MCF 10A (cell line): ENCODE results near the gene NRARP. TPM values are rescaled to one million over a fixed set of nuclear protein-coding genes. Genes with fewer than 3 reads are reported as not detected.
"Not testable (repeated sequence)": the region's sequence is repeated elsewhere in the genome, so short reads cannot be mapped to it uniquely, and the experiment has no call there.

Experiments used
- BruUV-seq: library from RNA; stranded (reverse); fragments of 400-500 nt; replicated peaks from 2 replicates; lab custom pipeline; 2021; lab: Mats Ljungman, UMichigan
- CTCF ChIA-PET: fragments of 300-600 bp; sonication (Branson Sonifier 250); formaldehyde crosslinking; extraction: SDS; loops from one replicate; lab custom pipeline; 2021; ENCODE audit warnings: antibody characterized with exemption, inconsistent platforms; lab: Yijun Ruan, JAX
- POLR2A ChIA-PET: fragments of 300-600, 350-650 bp; sonication (Branson Sonifier 250); formaldehyde crosslinking; extraction: SDS; loops from one replicate; lab custom pipeline; 2020; ENCODE audit warnings: antibody characterized with exemption, inconsistent platforms; lab: Yijun Ruan, JAX
- DNase-seq: peaks from one replicate; pipeline ENCODE4 v3.0.0-alpha.2; 2018; ENCODE audit not compliant: unreplicated experiment
- H3K27ac Mint-ChIP-seq: one replicate; pipeline ENCODE4 v1.8.0; 2022; ENCODE audit warnings: mild to moderate bottlenecking, low read depth, mixed read lengths; ENCODE audit not compliant: unreplicated experiment
- H3K27me3 Mint-ChIP-seq: one replicate; pipeline ENCODE4 v1.8.0; 2022; ENCODE audit warnings: mixed read lengths; ENCODE audit not compliant: insufficient read depth, unreplicated experiment
- H3K36me3 Mint-ChIP-seq: one replicate; pipeline ENCODE4 v1.8.0; 2022; ENCODE audit warnings: mild to moderate bottlenecking, moderate library complexity, mixed read lengths; ENCODE audit not compliant: insufficient read depth, unreplicated experiment
- H3K4me1 Mint-ChIP-seq: one replicate; pipeline ENCODE4 v1.8.0; 2022; ENCODE audit warnings: mixed read lengths; ENCODE audit not compliant: insufficient read depth, unreplicated experiment
- H3K4me3 Mint-ChIP-seq: one replicate; pipeline ENCODE4 v1.8.0; 2022; ENCODE audit warnings: mild to moderate bottlenecking, moderate library complexity, mixed read lengths; ENCODE audit not compliant: unreplicated experiment
- H3K9me3 Mint-ChIP-seq: one replicate; pipeline ENCODE4 v1.8.0; 2022; ENCODE audit warnings: mixed read lengths; ENCODE audit not compliant: unreplicated experiment
- intact Hi-C: fragments of 100-400 bp; cut with micrococcal nuclease; formaldehyde crosslinking; loops from 2 replicates; pipeline ENCODE4 v1.14.1; 2022
- total RNA-seq: library from RNA; stranded (reverse); gene quantifications from 2 replicates; pipeline ENCODE4 v1.2.3, GENCODE V29; 2022
- TF ChIP-seq, protein P1 (sequence below): fragments of 200-600 bp; IDR thresholded peaks from one replicate; pipeline ENCODE4 v1.8.0; 2022; ENCODE audit warnings: antibody characterized with exemption, mild to moderate bottlenecking; ENCODE audit not compliant: unreplicated experiment

NRARP gene
- total RNA-seq, 1 experiment from 2014 or later, result 1.4 TPM

DNA sequence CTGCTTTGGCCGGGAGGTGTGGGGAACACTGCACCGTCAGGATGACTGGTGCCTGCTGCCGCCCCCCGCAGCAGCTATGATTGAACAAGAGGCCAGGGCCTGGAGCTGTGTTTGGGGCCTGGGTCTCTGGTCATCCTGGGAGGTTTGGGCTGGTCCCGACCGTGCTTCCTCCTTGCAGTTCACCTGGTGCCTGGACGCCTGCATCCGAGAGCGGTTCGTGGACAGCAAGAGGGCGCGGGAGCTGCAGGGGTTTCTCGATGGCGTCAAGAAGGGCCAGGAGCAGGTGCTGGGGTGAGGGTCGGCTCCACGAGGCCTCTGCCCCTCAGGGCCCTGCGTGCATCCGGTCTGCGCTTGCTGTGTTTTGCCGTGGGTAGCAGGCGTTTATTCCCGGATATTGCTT is 38.0 kb downstream of the NRARP start:
- BruUV-seq, result no TSS peak
- Mint-ChIP-seq H3K36me3 (peaks cover 43% of the 10 kb centered on the region), H3K27ac (no peak overlapping the region), H3K4me1 (peaks cover 12% of the 10 kb centered on the region), H3K4me3 (no peak overlapping the region), H3K27me3 (no peaks in the 10 kb centered on the region), H3K9me3 (no peaks in the 10 kb centered on the region)
- ChIA-PET CTCF (interaction anchor here (0.7 kb wide), 1 partner anchor 23 kb away, joined by 3 read pairs; the partner anchor contains the start of gene TUBB4B), POLR2A (interaction anchor here (1.9 kb wide), 1 partner anchor 10 kb away, joined by 4 read pairs; no protein-coding TSS in a partner anchor)
- TF ChIP-seq, protein P1, sequence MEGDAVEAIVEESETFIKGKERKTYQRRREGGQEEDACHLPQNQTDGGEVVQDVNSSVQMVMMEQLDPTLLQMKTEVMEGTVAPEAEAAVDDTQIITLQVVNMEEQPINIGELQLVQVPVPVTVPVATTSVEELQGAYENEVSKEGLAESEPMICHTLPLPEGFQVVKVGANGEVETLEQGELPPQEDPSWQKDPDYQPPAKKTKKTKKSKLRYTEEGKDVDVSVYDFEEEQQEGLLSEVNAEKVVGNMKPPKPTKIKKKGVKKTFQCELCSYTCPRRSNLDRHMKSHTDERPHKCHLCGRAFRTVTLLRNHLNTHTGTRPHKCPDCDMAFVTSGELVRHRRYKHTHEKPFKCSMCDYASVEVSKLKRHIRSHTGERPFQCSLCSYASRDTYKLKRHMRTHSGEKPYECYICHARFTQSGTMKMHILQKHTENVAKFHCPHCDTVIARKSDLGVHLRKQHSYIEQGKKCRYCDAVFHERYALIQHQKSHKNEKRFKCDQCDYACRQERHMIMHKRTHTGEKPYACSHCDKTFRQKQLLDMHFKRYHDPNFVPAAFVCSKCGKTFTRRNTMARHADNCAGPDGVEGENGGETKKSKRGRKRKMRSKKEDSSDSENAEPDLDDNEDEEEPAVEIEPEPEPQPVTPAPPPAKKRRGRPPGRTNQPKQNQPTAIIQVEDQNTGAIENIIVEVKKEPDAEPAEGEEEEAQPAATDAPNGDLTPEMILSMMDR, result no peak
- no peak for DNase-seq
- intact Hi-C loops, result no loop called here

GRCh38 chr9:137263506-137263905 is 38.6 kb downstream of the NRARP start:
- BruUV-seq, result no TSS peak
- CTCF ChIA-PET, result interaction anchor here (0.6 to 1.1 kb wide), 3 partner anchors 11 to 196 kb away, joined by 3 to 4 read pairs (median 3); no protein-coding TSS in a partner anchor
- no peak for DNase-seq

DNA sequence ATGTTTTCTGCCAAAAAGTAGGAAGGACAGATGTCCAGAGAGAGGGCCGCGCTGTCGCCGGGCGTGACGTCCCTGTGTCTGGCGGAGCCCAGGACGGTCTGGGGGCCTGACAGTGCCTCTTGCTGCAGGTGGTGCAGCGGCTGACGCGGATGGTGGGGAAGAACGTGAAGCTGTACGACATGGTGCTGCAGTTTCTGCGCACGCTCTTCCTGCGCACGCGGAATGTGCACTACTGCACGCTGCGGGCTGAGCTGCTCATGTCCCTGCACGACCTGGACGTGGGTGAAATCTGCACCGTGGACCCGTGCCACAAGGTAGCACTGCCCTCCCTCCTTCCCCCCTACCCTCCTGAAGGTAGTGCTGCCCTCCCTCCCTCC is 39.2 kb downstream of the NRARP start:
- Mint-ChIP-seq H3K27me3 (no peaks in the 10 kb centered on the region), H3K4me3 (no peak overlapping the region), H3K9me3 (no peaks in the 10 kb centered on the region), H3K4me1 (peaks cover 5% of the 10 kb centered on the region), H3K27ac (no peak overlapping the region), H3K36me3 (peaks cover 55% of the 10 kb centered on the region)
- POLR2A ChIA-PET, result interaction anchor here (0.5 kb wide), 1 partner anchor 9 kb away, joined by 3 read pairs; no protein-coding TSS in a partner anchor
- intact Hi-C loops, result no loop called here
- BruUV-seq, result no TSS peak
- TF ChIP-seq, protein P1, result no peak
- DNase-seq, result no peak
- CTCF ChIA-PET, result interaction anchor here (0.6 to 1.1 kb wide), 2 partner anchors 12 to 91 kb away, joined by 3 read pairs; no protein-coding TSS in a partner anchor

More at GRCh38 chr9:137263506-137263905, 38.6 kb downstream of the NRARP start:
- H3K27me3 Mint-ChIP-seq, result no peaks in the 10 kb centered on the region
- POLR2A ChIA-PET, result interaction anchor here (0.5 kb wide), 1 partner anchor 8 kb away, joined by 3 read pairs; no protein-coding TSS in a partner anchor
- intact Hi-C loops, result no loop called here
- H3K4me3 Mint-ChIP-seq, result no peak overlapping the region
- peaks cover 49% of the 10 kb centered on the region for H3K36me3 Mint-ChIP-seq
- H3K9me3 Mint-ChIP-seq, result no peaks in the 10 kb centered on the region
- TF ChIP-seq, protein P1, result no peak
- no peak overlapping the region for H3K27ac Mint-ChIP-seq
- H3K4me1 Mint-ChIP-seq, result peaks cover 7% of the 10 kb centered on the region

- CTCF ChIA-PET, result interaction anchor here (0.6 to 1.1 kb wide), 3 partner anchors 12 to 47 kb away, joined by 3 to 4 read pairs (median 3); no protein-coding TSS in a partner anchor
Measured at GRCh38 chr9:137262173-137262908, 39.7 kb downstream of the NRARP start.

More at GRCh38 chr9:137262173-137262908, 39.7 kb downstream of the NRARP start:
- H3K4me3 Mint-ChIP-seq, H3K4me1 Mint-ChIP-seq, H3K27me3 Mint-ChIP-seq, BruUV-seq, intact Hi-C loops, H3K9me3 Mint-ChIP-seq, H3K27ac Mint-ChIP-seq: not testable (repeated sequence)
- DNase-seq, result peak; percentile 36
- TF ChIP-seq, protein P1, result peak; percentile 31
- H3K36me3 Mint-ChIP-seq, result peaks cover 60% of the 10 kb centered on the region
- POLR2A ChIA-PET, result interaction anchor here (0.6 to 1.9 kb wide), 2 partner anchors 22 to 45 kb away, joined by 3 to 9 read pairs; partner anchors contain the start of gene TUBB4B
